NCI-H460 (cell line): ENCODE results near the gene MED27. TPM values are rescaled to one million over a fixed set of nuclear protein-coding genes. Genes with fewer than 3 reads are reported as not detected.
"Not testable (repeated sequence)": the region's sequence is repeated elsewhere in the genome, so short reads cannot be mapped to it uniquely, and the experiment has no call there.

Experiments
- DNase-seq: peaks from one replicate; pipeline ENCODE4 v3.0.0-alpha.2; 2016; ENCODE audit warnings: low read depth; ENCODE audit errors: extremely low read depth
- total RNA-seq: library from RNA; depleted of rRNA; stranded (reverse); fragments of >200 nt; shearing (Covaris generic); gene quantifications from 2 replicates; pipeline ENCODE4 v1.2.3, GENCODE V29; 2014

MED27 gene
- total RNA-seq, 1 experiment from 2014 or later, result 24.7 TPM

- no peak for DNase-seq
These were observed 1.6 kb downstream of the MED27 start for GRCh38 chr9:132077881-132078698.

DNA sequence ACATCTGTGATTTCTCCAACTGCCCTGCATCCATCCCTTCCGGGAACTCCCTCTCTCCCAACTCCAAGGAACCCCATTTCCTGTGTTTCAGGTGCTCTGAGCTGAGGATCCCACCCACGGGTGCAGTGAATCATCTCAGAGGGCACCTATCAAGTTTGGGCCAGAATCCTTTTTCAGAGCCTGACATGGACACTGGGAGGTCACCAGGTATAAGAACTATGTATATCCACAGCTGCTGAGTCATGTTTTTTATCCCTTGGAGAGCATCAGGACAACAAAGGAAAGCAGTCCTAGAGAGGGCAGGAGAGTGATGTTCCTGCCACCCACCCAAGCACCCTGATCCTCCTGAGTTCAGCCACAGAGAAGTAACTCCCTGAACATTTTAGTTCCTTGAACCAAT, 3.8 kb downstream of the MED27 start:
- DNase-seq, result no peak

GRCh38 chr9:132074736-132075135, 4.9 kb downstream of the MED27 start:
- DNase-seq, result no peak

GRCh38 chr9:132071847-132072507, 7.7 kb downstream of the MED27 start:
- no peak for DNase-seq

DNA sequence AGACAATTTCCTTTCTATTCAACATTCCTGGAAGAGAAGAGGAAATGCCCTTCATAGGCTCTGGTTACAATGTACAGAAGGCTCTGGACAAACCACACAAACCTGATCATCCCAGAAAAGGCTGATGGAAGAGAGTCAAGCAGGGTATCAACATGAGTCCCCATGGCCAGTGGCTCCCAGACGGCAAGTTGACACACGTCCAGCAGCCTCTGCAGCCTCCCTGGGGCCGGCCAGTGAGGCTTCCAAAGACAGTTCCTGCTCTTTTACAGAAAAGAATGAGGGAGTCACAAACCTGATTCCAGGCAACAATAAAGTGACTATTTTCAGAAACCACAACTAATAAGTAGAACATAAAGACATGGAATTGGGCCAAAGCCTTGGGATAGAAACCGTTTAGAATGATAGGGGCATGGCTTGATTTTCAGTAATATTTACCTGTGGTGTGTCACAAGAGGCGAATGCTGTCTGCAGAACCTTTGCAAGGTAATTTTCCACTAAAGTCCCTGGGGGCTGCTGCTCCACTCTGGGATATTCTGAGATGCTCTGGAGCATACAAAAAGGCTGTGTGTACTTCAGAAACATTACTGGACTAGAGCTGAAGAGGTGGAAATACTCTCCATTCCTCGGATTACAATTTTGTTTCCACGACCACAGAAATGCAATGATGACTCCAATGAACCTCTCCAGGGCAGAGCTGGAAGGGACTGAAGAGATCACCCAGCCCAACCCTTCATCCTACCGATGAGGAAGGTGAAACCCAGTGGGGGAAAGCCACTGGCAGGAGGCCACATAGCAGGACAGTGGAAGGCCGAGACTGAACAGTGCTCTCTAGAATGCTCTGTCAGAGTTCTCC, 10.4 kb downstream of the MED27 start:
- no peak for DNase-seq

GRCh38 chr9:132068605-132069004, 11.1 kb downstream of the MED27 start:
- DNase-seq, result no peak

GRCh38 chr9:132066511-132066910, 13.2 kb downstream of the MED27 start:
- DNase-seq, result no peak

- DNase-seq, result no peak
These were observed 13.6 kb downstream of the MED27 start for GRCh38 chr9:132066057-132066456.

DNA sequence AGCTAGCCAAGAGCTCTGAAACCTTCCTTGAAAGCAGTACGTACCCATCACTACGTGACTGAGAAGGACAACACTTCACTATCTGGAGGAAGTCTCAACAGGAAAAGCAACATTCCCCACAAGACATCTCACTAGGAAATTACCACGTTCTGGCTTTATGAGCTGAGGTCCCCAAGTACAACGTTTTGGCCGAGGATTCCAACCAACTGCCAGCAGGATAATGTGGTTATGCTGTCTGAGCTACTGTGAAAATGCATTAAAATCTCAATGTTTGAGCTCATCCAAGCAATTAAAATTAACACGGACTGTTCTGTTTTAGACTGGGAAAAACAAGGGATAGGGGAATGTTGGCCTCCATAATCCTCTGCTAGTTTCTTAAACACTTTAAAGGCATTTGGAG, 16.4 kb downstream of the MED27 start:
- no peak for DNase-seq

DNA sequence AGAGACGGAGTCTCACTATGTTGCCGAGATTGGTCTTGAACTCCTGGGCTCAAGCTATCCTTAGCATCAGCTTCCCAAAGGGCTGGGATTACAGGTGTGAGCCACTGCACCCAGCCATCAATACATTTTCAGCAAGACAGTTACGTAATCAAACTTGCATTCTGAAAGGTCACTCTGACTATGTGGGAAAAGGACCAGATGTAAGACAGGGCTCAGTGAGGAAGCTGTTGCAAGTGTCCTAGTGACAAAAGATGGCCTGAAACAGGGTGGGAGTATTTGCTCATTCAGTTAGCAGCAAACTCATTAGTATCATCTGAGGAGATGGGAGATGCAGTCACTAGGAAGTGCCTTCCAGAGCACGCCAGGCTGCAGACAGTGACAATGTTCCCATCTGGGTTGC, 16.9 kb downstream of the MED27 start:
- DNase-seq, result no peak

DNA sequence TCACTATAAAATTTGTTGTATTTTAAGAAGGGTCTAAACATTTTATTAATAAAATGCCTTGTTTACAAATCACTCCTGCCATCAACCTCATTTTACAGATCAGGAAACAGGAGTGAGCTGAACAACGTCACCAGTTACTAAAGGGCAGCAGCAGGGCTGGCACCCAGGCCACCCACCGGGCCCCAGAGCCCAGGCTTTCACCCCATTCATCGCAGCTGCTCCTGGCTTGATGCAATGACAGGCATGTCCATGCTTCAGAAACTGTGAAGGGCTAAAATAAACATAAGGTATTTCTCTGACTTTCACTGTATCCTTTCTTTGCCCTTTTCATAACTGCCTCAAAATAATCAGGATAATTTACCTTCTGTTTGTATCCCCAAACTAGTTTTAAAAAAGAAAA, 18.1 kb downstream of the MED27 start:
- no peak for DNase-seq

DNA sequence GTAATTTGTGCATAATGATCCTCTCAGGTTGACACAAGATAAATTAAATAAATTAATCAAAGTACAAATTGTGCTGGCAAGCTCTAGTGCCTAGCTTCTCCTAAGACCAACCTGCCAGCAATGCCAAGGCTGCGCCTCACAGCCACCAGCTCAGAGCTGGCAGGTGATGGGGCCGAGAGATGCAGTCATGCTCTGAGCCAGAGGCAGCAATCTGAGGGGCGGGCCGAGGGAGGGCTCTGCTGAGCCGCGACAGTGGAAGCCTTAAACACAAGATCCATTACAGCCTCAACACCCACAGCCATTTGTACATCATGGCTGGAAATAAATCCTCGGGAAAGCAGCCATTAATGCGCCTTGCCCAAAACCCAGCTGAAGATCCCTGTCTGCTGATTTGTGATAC, 20.3 kb downstream of the MED27 start:
- no peak for DNase-seq

- DNase-seq, result not testable (repeated sequence)
These were observed 21.4 kb downstream of the MED27 start for GRCh38 chr9:132058226-132058625.

DNA sequence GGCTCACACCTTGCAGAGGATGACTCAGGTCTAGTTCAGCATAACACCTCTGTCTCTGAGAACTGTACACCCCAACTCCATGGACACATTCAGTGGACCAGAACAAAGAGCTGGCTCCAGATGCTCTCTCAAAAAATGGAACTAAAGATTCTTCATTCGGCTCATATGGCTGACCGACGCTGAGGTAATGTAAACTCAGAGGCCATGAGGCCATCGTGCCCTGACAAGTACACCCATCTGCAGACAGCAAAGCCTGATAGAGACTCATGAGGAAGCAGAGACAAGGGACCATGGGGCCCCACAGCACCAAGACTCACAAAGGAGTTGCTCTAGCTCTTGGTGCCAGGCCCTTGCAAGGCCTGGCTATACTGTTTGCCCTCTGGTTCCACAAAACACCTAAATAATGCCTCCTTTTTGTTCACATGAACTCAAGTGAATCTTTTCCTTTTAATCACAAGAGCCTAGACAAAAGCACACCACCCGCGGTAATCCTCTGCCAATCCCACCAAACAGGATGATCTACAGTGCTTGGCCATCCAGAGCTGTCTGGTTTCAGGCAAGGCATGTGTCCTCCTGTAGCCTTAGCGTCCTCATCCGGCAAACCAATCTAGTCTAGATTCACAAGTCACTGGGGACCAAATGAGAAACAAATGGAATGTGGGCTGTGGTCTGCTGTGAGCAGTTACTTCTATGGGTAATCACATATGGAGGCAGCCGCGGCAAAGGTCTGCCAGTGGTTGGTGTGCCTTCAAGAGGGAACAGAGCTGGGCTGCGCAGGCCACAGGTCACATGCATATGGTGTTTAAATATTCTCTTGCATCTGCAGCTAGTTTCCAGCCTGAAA, 22.7 kb downstream of the MED27 start:
- DNase-seq, result no peak

DNA sequence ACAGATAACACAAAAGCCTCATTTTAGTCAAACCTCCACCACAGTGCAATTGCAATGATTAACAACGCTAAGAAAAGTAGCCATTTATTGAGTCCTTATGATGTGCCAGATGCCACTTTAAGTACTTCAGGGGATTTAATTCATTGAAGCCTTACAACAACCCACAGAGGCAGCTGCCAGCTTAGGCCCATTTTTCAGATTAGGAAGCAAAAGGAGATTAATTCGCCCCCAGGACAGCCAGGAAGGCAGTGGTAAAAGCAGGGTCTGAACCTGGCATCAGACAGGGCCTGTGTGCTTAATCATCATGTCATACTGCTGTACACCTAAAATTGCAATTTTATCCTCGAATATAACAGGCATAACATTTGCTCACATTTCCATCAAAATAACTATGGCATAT, 23.9 kb downstream of the MED27 start:
- no peak for DNase-seq

DNA sequence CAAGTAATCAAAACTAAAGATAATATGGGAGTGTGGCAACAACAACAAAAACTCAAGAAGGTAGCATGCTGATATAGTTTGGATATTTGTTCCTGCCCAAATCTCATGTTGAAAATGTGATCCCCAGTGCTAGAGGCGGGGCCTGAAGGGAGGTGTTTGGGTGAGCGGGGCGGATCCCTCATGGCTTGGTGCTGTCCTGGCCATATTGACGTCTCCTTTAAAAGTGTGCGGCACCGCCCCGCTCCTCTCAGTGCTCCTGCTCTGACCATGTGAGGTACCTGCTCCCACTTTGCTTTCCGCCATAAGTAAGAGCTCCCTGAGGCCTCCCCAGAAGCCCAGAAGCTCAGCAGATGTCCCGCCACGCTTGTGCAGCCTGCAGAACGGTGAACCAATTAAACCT, 25.6 kb downstream of the MED27 start:
- no peak for DNase-seq

DNA sequence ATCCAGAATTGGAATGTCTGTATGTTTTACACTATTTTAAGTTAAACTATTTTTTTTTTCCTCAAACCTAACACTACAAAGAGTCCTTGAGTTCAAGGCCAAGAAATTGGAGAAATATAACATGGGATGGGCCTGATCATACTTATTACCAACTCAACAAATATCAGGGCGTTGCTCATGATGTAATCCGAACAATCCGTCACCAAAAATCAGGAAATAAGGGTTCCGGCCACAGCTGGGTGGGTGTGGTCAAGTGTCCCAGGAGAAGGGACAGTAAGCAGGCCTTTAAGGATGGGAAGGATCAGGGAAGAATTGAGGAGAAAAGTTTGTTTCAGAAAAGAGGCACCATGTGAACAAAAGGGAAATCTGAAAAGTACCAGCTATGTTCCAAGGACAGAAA, 29.8 kb downstream of the MED27 start:
- DNase-seq, result no peak

DNA sequence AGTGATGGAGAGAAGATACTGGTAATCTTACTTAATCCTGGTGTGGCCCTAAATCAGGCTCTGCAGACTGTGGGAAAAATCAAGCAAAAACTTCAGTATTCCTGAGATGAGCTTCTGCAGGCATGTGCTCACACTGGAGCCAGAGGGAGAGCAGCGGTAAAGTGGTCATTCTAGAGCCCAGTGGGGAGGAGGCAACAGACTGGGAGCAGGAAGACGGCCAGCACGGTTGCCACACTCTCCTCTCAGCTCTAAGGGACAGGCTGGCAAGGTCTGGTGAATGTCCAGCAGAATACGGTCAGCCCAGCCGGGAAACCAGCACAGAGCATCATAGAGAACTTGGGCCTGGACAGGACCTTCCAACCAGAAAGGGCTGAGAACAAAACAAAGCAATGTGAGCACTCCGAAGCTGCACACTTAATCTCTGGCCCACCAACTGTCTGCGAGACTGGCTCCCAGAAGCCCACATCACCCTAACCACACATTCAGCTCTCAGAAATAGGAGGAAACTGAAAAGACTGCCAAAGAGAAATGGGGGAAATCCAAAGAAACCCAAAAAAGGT, 30.3 kb downstream of the MED27 start:
- no peak for DNase-seq

DNA sequence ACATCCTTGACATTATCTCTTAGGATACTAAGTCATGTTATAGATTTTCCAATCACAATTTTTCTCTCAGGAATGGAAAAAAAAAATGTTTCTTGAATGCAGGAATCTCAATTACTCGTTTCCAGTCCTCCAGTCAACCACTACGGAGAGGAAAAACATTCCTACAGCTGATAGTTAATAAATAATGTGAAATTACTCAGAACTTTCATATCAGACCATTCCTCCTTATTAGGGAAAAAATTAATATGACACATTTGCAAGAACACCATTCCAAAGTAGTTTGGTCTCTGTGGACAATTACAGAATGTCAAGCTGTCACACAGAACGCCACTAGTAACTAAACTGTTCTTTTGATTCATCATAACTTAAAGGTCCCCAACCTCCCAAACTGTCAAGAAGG, 31.5 kb downstream of the MED27 start:
- DNase-seq, result no peak

GRCh38 chr9:132046456-132046855, 33.2 kb downstream of the MED27 start:
- DNase-seq, result no peak
